Measurements from ENCODE around the gene RELT. TPM values are rescaled to one million over a fixed set of nuclear protein-coding genes. Genes with fewer than 3 reads are reported as not detected.

The RELT gene
- 1.6 TPM for total RNA-seq

- peak; percentile 82 for DNase-seq
These were observed at the start of gene RELT for GRCh38 chr11:73376160-73376802. Gene RELT, plus strand, starts transcription at chr11:73376399. Its CDS starts 12,738 bp downstream, at chr11:73389137.

- DNase-seq = no peak
These were observed 49.0 kb upstream of the RELT start for GRCh38 chr11:73326929-73327811.

GRCh38 chr11:73327812-73328364 is 48.3 kb upstream of the RELT start:
- DNase-seq = no peak

GRCh38 chr11:73330569-73331093 is 45.6 kb upstream of the RELT start:
- no peak for DNase-seq

GRCh38 chr11:73331138-73331916 is 44.9 kb upstream of the RELT start:
- no peak for DNase-seq

- no peak for DNase-seq
These were observed 43.0 kb upstream of the RELT start for GRCh38 chr11:73333173-73333572.

GRCh38 chr11:73333640-73334383 is 42.4 kb upstream of the RELT start:
- no peak for DNase-seq

- no peak for DNase-seq
These were observed 41.6 kb upstream of the RELT start for GRCh38 chr11:73334384-73335203.

- peak; percentile 58 for DNase-seq
These were observed 40.8 kb upstream of the RELT start for GRCh38 chr11:73335204-73335923.

- DNase-seq = no peak
These were observed 38.4 kb upstream of the RELT start for GRCh38 chr11:73337846-73338245.

GRCh38 chr11:73338279-73338678 is 37.9 kb upstream of the RELT start:
- DNase-seq = no peak

GRCh38 chr11:73340164-73340563 is 36.0 kb upstream of the RELT start:
- no peak for DNase-seq

- DNase-seq = peak; percentile 23
These were observed 33.6 kb upstream of the RELT start for GRCh38 chr11:73342633-73343032.

- no peak for DNase-seq
These were observed 32.9 kb upstream of the RELT start for GRCh38 chr11:73343076-73343873.

- peak; percentile 40 for DNase-seq
These were observed 32.0 kb upstream of the RELT start for GRCh38 chr11:73344191-73344607.

GRCh38 chr11:73345481-73346160 is 30.6 kb upstream of the RELT start:
- no peak for DNase-seq

GRCh38 chr11:73346186-73346935 is 29.8 kb upstream of the RELT start:
- DNase-seq = no peak

GRCh38 chr11:73347067-73347466 is 29.1 kb upstream of the RELT start:
- no peak for DNase-seq
